ENCODE measurements around the gene UBAC1. TPM values are rescaled to one million over a fixed set of nuclear protein-coding genes. Genes with fewer than 3 reads are reported as not detected.
A peak's percentile ranks its signal among the peaks of the same experiment; 100 is the strongest.

Gene UBAC1
- total RNA-seq, 4 donors from 2014 or later: 89.3 to 99.3 (median 96.9) TPM

DNA sequence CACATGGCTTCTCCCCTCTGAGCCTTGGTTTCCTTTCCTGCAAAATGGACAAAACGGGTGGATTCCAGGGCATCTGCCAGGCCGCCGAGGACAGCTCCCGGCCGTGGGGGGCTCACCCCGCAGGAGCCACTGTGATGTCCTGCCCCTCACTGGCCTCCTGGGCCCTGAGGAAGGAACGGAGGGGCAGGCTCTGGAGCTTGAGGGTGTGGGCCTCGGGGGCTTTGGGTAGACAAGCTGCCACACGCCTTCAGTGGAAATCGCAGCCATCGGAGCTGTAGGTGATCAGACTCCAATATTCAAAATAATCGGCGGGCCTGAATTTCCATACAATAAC, 32.2 kb upstream of the UBAC1 start:
- no peak overlapping the region for H3K4me3 ChIP-seq (ENCODE audit: low read depth, poor library complexity, severe bottlenecking)
- intact Hi-C loops (cut with DNase I; ENCODE audit: low total_unique reads): no loop called here
- no peak for DNase-seq (ENCODE audit: low spot score in 2 of 2)
- TF ChIP-seq POLR2A (IDR thresholded peaks at IDR 0.05) (no peak), CTCF (IDR thresholded peaks at IDR 0.05) (no peak)
- 49 to 60% methylated on average over 11 to 13 of the region's 13 CpGs for WGBS, 2 donors

- TF ChIP-seq POLR2A (IDR thresholded peaks at IDR 0.05) (no peak), CTCF (IDR thresholded peaks at IDR 0.05) (no peak)
- 5 to 6% methylated on average over 26 to 32 of the region's 32 CpGs for WGBS, 2 donors
- DNase-seq (ENCODE audit: low spot score in 2 of 2): peak; percentile 63 to 95
- H3K4me3 ChIP-seq (ENCODE audit: low read depth, poor library complexity, severe bottlenecking): no peak overlapping the region
- intact Hi-C loops (cut with DNase I; ENCODE audit: low total_unique reads): no loop called here
Observed at GRCh38 chr9:135992486-135993408, 31.6 kb upstream of the UBAC1 start.

DNA sequence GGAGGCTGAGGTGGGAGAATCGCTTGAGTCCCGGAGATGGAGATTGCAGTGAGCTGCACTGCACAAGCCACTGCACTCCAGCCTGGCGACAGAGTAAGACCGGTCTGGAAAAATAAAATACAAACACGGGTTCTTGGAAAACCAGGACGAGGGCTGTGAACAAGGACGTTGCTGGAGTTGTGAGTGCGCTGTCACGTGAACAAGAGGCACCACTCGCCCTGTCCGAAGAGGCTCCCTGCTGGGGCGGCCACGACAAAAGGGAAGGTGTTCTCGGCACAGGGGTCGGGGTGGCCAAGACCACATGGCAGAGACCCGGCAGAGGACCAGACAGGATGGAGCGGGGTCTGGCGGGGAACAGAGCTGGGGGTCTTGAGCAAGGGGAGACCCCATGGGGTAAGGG, 30.6 kb upstream of the UBAC1 start:
- intact Hi-C loops (cut with DNase I; ENCODE audit: low total_unique reads): no loop called here
- H3K4me3 ChIP-seq (ENCODE audit: low read depth, poor library complexity, severe bottlenecking): no peak overlapping the region
- WGBS, 2 donors: 83 to 89% methylated on average over 18 of the region's 18 CpGs
- TF ChIP-seq CTCF (IDR thresholded peaks at IDR 0.05) (no peak), POLR2A (IDR thresholded peaks at IDR 0.05) (no peak)
- no peak for DNase-seq (ENCODE audit: low spot score in 2 of 2)

GRCh38 chr9:135990468-135991429, 29.6 kb upstream of the UBAC1 start:
- no peak overlapping the region for H3K4me3 ChIP-seq (ENCODE audit: low read depth, poor library complexity, severe bottlenecking)
- DNase-seq (ENCODE audit: low spot score in 2 of 2): no peak
- WGBS, 2 donors: 19 to 27% methylated on average over 18 to 20 of the region's 21 CpGs
- intact Hi-C loops (cut with DNase I; ENCODE audit: low total_unique reads): no loop called here
- no peak for TF ChIP-seq CTCF (IDR thresholded peaks at IDR 0.05)
- no peak for TF ChIP-seq POLR2A (IDR thresholded peaks at IDR 0.05)

DNA sequence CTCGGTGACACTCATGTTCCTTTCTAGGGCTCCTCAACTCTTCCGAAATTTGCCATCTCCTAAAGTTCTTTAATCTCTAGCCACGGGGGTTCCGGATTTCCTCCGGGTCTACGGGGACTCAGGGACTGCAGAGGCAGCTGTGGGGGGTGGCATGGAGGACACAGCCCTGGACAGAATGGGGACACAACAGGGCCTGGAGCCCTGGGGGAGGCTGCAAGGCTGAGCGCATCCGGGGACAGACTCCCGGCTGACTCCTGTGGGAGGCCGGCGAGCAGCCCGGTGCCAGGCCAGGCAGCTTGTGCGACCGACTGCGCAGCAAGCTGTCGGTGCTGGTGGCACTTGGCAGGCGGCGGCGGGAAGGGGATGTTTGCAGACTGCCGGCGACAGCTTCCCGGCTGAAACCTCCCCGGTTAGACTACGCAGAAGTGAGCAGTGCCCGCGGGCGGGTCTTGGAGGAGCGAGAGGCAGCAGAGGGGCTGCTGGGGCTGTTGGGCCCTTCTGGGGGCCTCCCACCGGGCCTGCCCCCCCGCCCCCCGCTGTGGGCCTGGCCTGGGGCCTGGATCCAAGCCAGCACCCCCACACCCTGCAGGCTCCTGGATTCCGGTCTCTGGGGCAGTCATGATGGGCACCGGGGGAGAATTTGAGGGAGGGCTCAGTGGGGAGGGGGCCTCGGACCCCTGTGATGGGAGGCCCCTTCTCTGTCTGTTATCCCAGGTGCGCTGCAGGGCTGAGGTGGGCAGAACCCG, 28.7 kb upstream of the UBAC1 start:
- intact Hi-C loops (cut with DNase I; ENCODE audit: low total_unique reads): no loop called here
- WGBS, 2 donors: 24 to 28% methylated on average over 15 to 18 of the region's 36 CpGs
- no peak overlapping the region for H3K4me3 ChIP-seq (ENCODE audit: low read depth, poor library complexity, severe bottlenecking)
- TF ChIP-seq CTCF (IDR thresholded peaks at IDR 0.05) (no peak), POLR2A (IDR thresholded peaks at IDR 0.05) (no peak)
- DNase-seq (ENCODE audit: low spot score in 2 of 2): no peak
